Measurements from ENCODE around the gene FICD.

FICD gene

DNA sequence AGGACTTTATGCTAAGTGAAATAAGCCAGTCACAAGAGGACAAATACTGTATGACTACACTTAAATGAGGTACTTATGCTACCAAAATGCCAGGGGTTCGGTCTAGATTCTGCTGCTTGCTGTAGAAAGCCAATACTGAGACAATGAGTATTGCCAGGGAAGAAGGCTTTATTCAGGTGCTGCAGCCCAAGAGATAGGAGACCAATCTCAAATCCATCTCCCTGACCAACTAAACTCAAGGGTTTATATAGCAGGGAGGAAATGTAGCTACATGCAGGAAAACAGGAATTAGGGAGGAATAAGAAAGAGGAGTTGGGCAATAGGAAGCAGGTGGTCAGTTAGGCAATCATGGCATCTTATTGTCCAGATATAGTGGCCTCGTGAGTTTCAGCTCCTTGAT lies 12.2 kb upstream of the FICD start:
- DNase-seq (ENCODE audit: low read depth in 2 of 2) = no peak

DNA sequence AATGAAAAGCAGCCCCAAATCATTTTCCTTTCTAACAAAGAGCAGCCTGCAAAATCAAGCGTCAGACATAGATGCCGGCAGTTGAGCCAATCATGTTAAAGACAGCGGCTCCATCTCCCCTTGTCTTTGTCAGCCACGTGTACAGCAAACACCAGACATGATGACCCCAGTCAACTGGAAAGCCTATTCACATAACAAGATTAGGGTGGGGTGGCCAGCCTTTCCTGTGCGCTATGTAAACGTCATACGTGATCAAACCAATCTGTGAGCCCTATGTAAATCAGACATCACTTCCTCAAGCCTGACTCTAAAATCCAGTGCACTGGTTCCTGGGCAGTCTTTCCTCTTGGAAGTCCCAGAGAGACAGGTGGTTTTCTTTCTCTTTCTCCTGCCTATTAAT lies 9.9 kb upstream of the FICD start:
- no peak for DNase-seq (ENCODE audit: low read depth in 2 of 2)

DNA sequence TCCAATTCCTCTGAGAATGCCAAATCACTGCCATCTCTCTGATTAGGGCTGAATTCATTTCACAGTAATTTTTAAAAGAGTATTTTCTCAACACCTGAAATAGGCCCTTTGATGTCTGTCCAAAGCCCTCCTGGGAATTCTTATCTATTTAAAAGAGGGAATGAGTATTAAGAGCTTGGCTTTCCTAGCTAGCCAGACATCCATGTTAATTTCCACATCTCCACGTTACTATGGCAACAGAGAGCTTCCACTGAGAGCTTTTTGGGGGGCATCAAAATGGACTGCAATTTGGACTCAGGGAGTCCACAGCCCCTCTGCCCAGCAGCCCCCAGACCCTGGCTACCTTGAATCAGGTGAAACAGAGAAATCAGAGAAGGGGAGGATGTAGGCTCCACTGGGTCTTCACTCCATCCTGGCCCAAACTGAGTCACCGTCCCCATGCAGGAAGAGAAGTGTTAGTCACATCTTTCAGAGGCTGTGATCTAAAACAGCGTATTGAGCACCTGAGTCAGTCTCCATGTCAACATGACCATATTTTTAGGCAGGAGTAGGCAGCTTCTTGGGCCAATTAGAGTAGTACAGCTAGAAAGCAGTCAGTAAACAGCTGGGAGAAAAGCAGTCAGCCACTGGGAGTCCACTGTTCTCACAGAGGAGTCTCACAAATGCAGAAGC lies 7.0 kb upstream of the FICD start:
- no peak for DNase-seq (ENCODE audit: low read depth in 2 of 2)

DNA sequence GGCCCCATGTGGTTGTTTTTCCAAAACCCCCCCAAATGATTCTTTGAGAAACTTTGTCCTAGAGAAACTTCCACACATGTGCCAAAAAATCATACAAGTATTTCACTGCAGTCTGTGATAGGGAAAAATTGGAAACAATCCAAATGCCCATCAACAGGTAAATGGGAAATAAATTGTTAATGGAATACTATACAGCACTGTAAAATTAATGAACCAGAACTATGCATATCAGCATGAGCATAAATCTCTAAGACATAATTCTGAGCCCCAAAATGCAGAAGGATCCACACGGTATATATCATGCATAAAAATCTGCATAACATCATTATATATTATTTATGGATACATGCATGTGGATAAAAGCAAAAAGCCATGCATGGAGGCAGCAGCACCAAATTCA lies 5.3 kb upstream of the FICD start:
- DNase-seq (ENCODE audit: low read depth in 2 of 2) = no peak

DNA sequence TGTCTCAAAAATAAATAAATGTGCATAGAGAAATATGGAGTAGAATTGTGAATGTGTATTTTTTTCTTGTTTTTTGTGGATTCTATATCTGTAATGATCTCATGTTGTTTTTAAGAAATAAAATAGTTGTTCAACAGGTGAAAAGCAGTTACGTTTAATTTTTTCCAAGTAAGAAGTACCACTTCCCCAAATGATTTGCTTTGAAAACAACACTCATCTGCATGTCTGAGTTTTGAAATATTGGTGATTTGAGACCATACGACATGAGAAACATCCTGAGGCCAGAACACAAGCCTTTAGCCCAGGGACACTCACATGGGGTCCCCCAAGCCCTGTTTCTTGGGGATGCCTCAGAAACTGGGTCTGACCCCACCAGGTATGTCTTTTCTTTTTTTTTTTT lies 4.2 kb upstream of the FICD start:
- DNase-seq (ENCODE audit: low read depth in 2 of 2) = no peak

DNA sequence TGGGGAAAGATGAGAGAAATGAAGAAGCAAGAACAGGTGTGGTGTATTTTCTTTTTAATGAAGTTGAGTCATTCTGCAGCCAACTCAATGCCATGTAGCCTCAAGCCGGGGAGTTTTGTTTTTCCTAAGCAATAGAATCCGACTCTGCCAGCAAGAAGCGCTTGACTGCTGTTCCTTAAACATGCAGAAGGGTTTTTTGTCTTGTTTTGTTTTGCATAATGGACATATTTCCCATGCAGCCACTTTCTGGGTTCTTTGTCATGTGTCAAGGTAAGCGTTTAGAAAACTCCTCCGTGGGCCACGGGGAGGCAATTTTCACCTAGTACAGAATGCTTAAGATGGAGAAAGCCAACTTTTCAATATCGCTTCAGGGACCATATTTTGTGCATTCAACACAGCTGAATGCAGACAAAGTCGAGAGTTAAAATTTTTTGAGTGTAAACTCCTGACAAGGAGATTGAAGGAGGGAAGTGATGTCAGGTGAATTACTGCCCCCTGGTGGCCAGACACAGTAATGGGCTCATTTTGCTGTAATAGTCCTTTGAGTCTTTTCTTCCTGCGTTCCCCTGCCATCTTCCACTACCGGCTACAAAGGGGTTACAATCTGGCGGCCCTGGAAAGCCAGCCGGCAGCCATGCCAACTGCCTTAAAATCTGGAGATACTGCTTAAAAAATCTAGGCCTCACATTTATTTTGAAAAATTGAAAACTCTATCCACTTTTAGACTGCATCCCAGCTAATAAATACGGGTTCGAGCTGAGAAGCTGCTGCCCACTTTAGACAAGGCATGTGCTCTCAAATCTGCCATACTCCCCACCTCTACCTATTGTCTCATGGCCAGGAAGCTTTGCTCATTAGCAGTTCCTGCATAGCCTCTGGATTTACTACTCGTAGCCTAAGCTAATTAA lies 3.2 kb upstream of the FICD start:
- peak; percentile 61 to 72 for DNase-seq (ENCODE audit: low read depth in 2 of 2)

DNA sequence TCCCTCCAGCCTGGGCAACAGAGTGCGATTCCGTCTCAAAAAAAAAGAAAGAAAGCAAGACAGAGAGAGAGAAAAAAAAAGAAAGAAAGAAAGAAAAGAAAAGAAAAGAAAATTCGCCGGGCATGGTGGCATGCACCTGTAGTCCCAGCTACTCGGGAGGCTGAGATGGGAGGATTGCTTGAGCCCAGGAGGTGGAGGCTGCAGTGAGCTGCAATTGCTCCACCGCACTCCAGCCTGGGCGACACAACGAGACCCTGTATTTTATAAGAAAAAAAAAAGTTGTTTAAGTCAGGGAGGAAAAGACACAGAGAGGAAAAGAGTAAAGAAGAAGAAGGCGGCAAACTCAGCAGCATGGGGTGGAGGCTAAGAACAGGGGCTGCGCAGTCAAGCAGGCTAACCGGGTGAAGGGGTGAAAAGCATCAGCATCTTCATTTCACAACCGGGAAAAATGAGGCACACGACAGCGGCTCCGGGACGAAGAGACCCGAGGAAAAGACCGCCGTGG lies 557 bp upstream of the FICD start:
- no peak for DNase-seq (ENCODE audit: low read depth in 2 of 2)

DNA sequence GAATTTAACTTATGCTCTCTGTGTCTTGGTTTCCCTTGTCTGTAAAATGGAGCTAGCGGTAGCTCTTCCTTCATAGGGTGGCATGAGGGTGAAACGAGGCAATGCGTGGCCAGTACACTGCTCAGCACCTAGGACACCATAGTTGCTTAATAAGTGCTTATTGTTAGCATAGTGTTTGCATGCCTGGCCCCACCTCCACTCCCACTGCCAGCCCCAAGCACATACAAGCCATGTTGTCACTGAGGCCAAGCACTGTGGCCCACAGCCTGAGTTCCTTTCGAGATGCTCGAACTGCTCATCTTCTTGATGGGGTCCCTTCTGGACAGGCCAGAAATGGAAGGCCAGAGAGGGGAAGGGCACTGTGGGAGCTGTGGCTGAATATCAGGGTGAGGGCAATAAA lies 839 bp downstream of the FICD start:
- DNase-seq (ENCODE audit: low read depth in 2 of 2) = no peak

DNA sequence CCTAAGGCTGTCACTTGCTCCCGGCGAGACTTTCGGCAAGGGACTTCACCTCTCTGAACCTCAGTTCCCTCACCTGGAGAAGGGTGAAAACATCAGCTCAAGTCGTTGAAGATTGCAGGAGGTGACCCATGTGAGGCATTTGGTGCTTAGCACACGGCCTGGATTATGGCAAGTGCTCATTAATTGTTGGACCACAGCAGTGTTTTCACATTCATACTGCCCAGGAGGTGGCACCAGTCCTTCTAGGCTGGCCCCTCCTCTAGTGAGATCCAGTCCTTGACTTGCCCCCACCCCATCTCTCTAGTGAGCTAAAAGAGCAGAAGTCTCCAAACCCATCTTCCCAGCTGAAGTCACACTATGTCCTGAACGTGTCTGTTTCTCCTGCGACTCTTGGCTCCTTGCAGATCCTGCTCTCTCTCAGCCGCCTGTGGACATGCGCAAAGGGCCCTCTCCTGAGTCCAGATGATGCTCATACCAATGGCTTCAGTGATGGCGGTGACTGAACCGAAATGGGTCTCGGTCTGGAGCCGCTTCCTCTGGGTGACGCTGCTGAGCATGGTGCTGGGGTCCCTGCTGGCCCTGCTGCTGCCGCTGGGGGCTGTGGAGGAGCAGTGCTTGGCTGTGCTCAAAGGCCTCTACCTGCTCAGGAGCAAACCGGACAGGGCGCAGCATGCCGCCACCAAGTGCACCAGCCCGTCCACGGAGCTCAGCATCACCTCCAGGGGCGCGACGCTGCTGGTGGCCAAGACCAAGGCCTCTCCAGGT lies 1.6 kb downstream of the FICD start:
- DNase-seq (ENCODE audit: low read depth in 2 of 2) = no peak

DNA sequence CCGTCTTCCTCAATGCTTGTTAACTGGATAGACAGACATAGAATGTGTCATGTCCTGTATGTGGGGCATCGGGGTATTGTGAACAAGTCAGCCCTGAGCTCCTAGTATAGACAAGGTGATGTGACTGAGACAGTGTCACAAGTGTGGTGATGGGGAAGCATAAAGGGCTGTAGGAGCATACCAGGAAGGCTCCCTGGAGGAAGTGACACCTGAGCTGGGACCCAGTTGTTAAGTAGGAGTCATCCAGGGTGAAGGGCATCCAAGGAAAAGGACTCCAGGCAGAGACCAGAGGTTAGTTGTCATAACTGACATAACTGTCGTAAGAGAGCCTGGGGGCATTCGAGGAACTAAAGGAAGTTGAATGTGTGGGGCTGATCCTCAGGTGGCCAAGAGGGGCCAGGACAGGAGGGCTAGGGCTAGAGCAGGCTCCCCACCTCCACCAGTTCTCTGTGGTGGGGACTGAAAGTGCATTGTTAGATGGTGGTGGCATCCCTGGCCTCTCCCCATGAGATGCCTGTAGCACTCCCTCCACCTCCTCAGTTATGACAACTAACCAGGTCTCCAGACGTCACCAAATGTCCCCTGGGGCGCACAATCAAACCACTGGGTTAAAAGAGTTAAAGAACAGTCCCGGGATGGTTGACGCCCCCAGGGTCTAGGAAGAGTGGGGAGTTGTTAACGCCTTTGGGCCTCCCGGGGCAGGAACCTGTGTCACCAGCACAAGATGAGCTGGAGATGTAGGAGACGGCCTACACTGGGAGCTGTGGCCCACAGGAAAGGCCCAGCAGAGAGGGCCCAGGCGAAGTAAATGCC lies 2.4 kb downstream of the FICD start:
- no peak for DNase-seq (ENCODE audit: low read depth in 2 of 2)

DNA sequence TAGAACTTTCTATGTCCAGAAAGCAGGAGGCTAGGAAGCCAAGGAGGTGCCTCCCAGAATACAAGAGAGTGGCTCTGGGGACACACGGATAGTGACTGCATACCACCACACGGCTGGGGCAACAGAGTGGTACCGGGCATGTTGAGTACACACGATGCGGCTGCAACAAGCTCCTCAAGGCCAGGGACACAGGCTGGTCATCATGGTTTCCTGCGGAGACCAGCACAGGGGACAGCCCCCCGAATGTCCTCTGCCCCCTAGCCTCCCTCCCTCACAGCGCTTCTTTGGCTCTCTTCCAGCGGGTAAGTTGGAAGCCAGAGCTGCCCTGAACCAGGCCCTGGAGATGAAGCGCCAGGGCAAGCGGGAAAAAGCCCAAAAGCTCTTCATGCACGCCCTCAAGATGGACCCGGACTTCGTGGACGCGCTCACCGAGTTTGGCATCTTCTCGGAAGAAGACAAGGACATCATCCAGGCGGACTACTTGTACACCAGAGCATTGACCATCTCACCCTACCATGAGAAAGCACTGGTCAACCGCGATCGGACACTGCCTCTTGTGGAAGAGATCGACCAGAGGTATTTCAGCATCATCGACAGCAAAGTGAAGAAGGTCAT lies 3.1 kb downstream of the FICD start:
- no peak for DNase-seq (ENCODE audit: low read depth in 2 of 2)

DNA sequence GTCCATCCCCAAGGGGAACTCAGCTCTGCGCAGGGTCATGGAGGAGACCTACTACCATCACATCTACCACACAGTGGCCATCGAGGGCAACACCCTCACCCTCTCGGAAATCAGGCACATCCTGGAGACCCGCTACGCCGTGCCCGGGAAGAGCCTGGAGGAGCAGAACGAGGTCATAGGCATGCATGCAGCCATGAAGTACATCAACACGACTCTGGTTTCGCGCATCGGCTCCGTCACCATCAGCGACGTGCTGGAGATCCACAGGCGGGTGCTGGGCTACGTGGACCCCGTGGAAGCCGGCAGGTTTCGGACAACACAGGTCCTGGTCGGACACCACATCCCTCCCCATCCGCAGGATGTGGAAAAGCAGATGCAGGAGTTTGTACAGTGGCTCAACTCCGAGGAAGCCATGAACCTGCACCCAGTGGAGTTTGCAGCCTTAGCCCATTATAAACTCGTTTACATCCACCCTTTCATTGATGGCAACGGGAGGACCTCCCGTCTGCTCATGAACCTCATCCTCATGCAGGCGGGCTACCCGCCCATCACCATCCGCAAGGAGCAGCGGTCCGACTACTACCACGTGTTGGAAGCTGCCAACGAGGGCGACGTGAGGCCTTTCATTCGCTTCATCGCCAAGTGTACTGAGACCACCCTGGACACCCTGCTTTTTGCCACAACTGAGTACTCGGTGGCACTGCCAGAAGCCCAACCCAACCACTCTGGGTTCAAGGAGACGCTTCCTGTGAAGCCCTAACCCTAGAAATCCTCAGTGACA lies 3.8 kb downstream of the FICD start:
- DNase-seq (ENCODE audit: low read depth in 2 of 2) = no peak

DNA sequence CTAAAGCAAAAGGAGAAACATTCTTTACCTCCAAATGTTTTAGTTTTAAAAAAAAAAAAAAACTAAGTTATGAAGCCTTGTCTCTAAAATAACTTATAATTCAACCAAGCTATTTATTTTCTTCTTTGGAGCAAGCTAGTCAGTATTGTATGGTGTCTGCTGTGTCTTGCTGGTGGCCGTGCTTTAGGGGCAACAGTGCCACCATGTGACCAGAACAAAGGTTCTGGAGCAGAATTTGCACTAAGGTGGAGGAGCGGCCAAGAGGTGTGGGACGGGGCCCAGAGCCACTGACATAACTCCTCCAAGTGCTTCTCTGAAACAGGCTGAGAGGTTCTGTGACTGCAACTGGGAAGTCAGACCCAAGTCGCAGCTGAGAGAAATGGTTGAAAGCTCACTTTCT lies 4.5 kb downstream of the FICD start:
- no peak for DNase-seq (ENCODE audit: low read depth in 2 of 2)

DNA sequence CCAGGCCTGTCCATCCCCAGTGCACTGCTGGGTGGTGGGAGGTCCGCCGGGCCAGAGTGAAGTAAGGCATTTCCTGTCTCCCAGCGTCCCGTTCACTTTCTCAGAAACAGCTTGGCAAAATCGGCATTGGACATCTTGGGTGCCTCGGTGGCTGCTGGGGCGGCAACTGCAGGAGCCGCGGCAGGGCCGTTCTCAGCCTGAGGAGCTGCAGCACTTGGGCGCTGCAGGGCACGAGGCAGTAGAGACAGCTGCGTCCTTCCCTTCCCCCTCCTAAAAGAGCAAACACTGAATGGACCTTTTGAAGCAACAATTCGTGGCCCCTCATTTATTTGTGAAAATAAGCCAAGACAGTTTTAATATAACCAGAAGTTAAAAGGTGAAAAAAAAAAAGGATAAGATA lies 8.3 kb downstream of the FICD start:
- DNase-seq (ENCODE audit: low read depth in 2 of 2) = no peak

DNA sequence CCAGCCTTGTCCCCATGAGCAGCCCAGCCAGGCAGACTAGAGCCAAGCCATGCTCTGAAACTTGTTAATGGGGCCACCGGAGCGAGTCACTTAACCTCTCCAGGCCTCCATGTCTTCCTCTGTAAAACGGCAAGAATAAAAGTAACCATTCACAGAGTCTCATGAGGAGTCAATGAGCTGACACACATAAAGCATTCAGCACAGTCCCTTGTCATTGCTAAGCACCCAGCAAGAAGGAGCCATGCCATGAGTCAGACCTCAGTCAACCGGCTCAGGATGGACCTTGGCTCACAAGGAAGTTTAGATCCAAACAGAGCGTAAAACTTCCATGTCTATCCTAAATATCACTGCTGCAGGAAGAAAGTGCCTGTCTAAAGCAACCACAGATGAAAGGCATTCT lies 10.6 kb downstream of the FICD start:
- DNase-seq (ENCODE audit: low read depth in 2 of 2) = no peak

DNA sequence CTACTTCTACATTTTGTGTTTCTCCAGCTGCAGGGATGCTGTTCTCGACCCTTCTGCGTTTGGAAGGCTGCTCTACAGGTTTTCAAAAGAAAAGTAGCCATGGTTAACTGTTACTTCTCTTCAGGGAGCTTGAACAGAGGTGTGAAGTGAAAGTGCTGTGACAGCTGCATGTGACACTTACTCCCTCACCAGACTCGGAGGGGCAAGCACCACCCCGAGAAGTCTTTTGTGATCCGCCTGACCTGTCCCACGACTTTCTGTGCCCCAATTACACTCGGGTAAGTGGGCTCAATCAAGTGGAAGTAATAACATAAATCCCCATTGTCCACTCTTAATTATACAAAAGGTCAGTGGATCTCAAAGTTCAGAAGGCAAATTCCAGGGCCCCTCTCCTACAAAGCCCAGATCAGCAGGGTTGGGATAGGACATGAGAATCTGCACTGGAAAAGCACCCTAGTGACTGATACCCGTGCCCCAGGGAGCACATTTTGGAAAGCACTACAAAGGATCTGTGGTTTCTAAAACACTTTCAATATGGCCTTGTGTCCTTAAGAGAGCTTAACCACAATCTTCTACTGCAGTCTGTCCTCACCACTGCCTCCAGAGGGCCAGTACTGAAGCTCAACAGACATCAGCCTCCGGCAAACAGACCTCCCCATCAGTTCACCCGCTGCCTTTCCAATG lies 11.5 kb downstream of the FICD start:
- DNase-seq (ENCODE audit: low read depth in 2 of 2) = no peak

DNA sequence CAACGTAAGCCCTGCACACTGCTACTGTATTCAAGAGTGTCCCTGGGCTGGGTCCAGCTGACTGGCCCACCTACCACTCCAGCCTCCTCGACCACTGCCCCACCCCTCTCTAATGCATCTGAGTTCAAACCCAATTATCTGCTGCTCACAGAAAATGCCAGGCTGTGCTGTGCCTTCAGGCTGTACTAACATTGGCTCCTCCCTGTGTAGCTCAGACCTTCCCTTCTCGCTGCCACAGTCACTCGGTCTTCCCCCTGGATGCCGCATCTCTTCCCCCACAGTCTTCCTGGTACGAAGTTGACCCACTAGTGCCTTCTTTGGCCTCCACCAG lies 12.1 kb downstream of the FICD start:
- no peak for DNase-seq (ENCODE audit: low read depth in 2 of 2)

DNA sequence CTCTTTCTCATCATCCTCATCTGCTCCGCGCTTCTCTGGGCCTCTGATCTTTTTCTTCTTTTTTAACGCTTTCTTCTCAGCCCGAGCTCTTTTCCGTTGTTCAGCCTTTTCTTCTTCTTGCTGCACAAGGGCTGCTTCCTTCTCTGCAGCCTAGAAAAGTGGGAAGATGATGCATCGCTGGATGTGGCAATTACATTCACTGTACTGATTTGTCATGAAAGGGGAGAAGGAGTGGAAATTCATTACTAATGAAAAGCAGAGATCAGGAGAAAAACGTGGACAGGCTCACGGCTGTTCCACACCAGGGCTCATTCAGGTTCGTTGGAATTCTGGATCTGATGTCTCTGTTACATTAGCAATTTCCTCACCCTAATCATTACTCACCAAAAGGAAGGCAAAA lies 15.1 kb downstream of the FICD start:
- DNase-seq (ENCODE audit: low read depth in 2 of 2) = no peak

DNA sequence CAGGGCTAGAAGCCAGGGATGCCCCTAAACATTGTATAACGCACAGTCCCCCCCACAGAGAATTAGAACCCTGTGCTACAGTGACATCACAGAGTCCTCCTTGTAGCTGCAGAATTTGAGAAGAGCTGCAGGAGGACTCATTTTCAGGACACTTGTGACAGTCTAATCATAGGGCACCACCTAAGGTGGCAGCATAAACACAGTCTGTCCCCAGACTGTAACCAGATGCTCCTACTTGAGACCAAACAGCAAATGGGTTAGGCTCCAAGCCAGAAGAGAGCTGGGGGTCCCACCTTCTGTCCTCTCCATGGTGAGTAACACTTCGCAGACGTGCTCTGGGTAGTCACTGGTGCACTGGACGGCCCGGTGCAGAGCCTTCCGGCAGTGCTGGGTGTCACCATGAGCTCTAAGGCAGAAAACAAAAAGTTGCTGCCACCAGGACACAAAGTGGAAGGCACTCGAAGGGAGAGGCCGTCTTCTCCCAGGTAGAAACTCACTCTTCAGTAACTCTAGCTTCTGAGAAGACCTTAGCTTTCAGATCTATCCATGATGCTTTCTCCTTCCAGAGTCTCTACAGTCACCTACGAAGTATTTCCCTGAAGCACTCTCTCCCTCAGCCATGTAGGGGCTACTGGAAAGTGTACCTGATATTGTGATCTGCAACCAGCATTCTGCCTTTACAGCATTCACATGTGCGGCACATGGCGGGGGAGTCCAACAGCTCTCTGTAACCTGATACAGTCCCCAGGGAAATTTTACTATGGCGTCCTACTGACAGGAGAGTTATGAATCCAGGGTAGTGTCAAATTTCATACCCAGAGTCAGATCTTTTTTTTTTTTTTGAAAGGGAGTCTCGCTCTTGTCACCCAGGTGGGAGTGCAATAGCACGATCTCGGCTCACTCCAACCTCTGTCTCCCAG lies 17.1 kb downstream of the FICD start:
- no peak for DNase-seq (ENCODE audit: low read depth in 2 of 2)

Data from activated CD4-positive, alpha-beta T cell treated with anti-CD3 and anti-CD28 coated beads for 24 hours (primary cell).